H1 (cell line): ENCODE data around the gene ACYP2. TPM values are rescaled to one million over a fixed set of nuclear protein-coding genes. Genes with fewer than 3 reads are reported as not detected.

ENCODE experiments used
- CTCF ChIA-PET: fragments of 300-600 bp; sonication (Branson Sonifier 250); formaldehyde crosslinking; loops from one replicate; lab custom pipeline; 2021; ENCODE audit not compliant: partially characterized antibody; lab: Charles Lee
- POLR2A ChIA-PET: fragments of 300-600 bp; sonication (Branson Sonifier 250); formaldehyde crosslinking; loops from one replicate; lab custom pipeline; 2021; ENCODE audit warnings: inconsistent platforms; ENCODE audit not compliant: partially characterized antibody; lab: Charles Lee
- DNase-seq, 2 experiments: peaks; one replicate each; pipeline versions ENCODE4 v3.0.0 to v3.0.0-alpha.2; 2010 to 2022; ENCODE audit warnings: low spot score in 2 of 2, low read depth in 1 of 2, mixed read lengths in 1 of 2
- FAIRE-seq: peaks from 2 replicates; lab custom pipeline; 2011; peaks lifted over from hg19 to GRCh38; lab: Jason Lieb, UNC
- H2AFZ ChIP-seq: 2 replicates; pipeline ENCODE4 v1.8.1; 2012; ENCODE audit warnings: low read length, inconsistent platforms
- H2AK5ac ChIP-seq: 2 replicates; pipeline ENCODE4 v1.6.1; 2013; ENCODE audit warnings: low read depth, low read length
- H2BK120ac ChIP-seq: replicated peaks from 2 replicates; pipeline ENCODE3; 2013; ENCODE audit warnings: low read depth, low read length, inconsistent platforms
- H2BK12ac ChIP-seq: 2 replicates; pipeline ENCODE4 v1.6.1; 2013; ENCODE audit warnings: low read depth, low read length
- H2BK15ac ChIP-seq: 2 replicates; pipeline ENCODE4 v1.6.1; 2013; ENCODE audit warnings: low read length
- H2BK20ac ChIP-seq: 2 replicates; pipeline ENCODE4 v1.6.1; 2013; ENCODE audit warnings: low read length
- H2BK5ac ChIP-seq: 2 replicates; pipeline ENCODE4 v1.6.1; 2013; ENCODE audit warnings: low read depth, low read length
- H3K14ac ChIP-seq: 2 replicates; pipeline ENCODE4 v1.6.1; 2013; ENCODE audit warnings: inconsistent platforms; ENCODE audit not compliant: insufficient read length
- H3K18ac ChIP-seq: 2 replicates; pipeline ENCODE4 v1.6.1; 2013; ENCODE audit warnings: low read length; ENCODE audit errors: extremely low read depth
- H3K23ac ChIP-seq: 2 replicates; pipeline ENCODE4 v1.6.1; 2013; ENCODE audit warnings: inconsistent platforms; ENCODE audit not compliant: insufficient read length
- H3K23me2 ChIP-seq: 2 replicates; pipeline ENCODE4 v1.6.1; 2013; ENCODE audit warnings: low read depth, low read length
- H3K27ac ChIP-seq: 2 replicates; pipeline ENCODE4 v1.6.1; 2011; ENCODE audit warnings: low read depth, low read length, inconsistent platforms
- H3K27me3 ChIP-seq, 4 experiments: replicated peaks in 1 of 4; 1 replicate in 1 of 4; 2 replicates in 3 of 4; pipeline versions ENCODE4 v1.6.1 to v1.8.1; 2011 to 2013; ENCODE audit warnings: low read length in 3 of 4, mild to moderate bottlenecking in 3 of 4, inconsistent platforms in 2 of 4, mixed read lengths in 2 of 4, moderate library complexity in 1 of 4; ENCODE audit not compliant: control insufficient read depth in 3 of 4, insufficient read depth in 3 of 4; ENCODE audit errors: extremely low read depth in 1 of 4
- H3K36me3 ChIP-seq, 4 experiments: 2 replicates each; pipeline versions ENCODE4 v1.6.1 to v1.8.1; 2011 to 2013; ENCODE audit warnings: mild to moderate bottlenecking in 4 of 4, low read length in 3 of 4, moderate library complexity in 2 of 4, control low read depth in 1 of 4, inconsistent platforms in 1 of 4; ENCODE audit not compliant: insufficient read depth in 4 of 4, control insufficient read depth in 2 of 4
- H3K4ac ChIP-seq: replicated peaks from 2 replicates; pipeline ENCODE3; 2013; ENCODE audit warnings: low read length, low read depth, mixed read lengths, inconsistent platforms; ENCODE audit not compliant: insufficient read length
- H3K4me1 ChIP-seq, 4 experiments: replicated peaks in 1 of 4; 1 replicate in 1 of 4; 2 replicates in 3 of 4; pipeline versions ENCODE4 v1.6.1 to v1.8.1; 2011 to 2013; ENCODE audit warnings: low read length in 3 of 4, inconsistent platforms in 2 of 4, mixed read lengths in 1 of 4; ENCODE audit not compliant: insufficient read depth in 4 of 4, control insufficient read depth in 3 of 4
- H3K4me2 ChIP-seq, 2 experiments: 2 replicates each; pipeline versions ENCODE4 v1.6.1 to v1.8.1; 2011 to 2013; ENCODE audit warnings: low read depth in 2 of 2, low read length in 2 of 2, control low read depth in 1 of 2, inconsistent platforms in 1 of 2, mild to moderate bottlenecking in 1 of 2; ENCODE audit not compliant: insufficient read depth in 1 of 2
- H3K4me3 ChIP-seq, 4 experiments: fragments of 200-600, 300-600 bp in 1 of 4; sonication (generic), shearing (Covaris generic), sonication (Bioruptor Twin) in 1 of 4; 2 replicates each; pipeline versions ENCODE4 v1.5.1 to v1.8.1; 2011 to 2016; ENCODE audit warnings: low read length in 4 of 4, low read depth in 3 of 4, control low read depth in 2 of 4, inconsistent platforms in 2 of 4, mild to moderate bottlenecking in 2 of 4, mixed read lengths in 1 of 4, moderate library complexity in 1 of 4; ENCODE audit not compliant: insufficient read depth in 2 of 4; ENCODE audit errors: extremely low read depth in 1 of 4
- H3K56ac ChIP-seq: replicated peaks from 2 replicates; pipeline ENCODE3; 2013; ENCODE audit warnings: low read depth, mild to moderate bottlenecking, mixed read lengths, low read length, inconsistent platforms; ENCODE audit not compliant: insufficient read length
- H3K79me1 ChIP-seq: 2 replicates; pipeline ENCODE4 v1.6.1; 2013; ENCODE audit warnings: low read depth, low read length, control low read depth
- H3K79me2 ChIP-seq, 2 experiments: 2 replicates each; pipeline versions ENCODE4 v1.6.1 to v1.8.1; 2012 to 2013; ENCODE audit warnings: low read length in 2 of 2, mild to moderate bottlenecking in 2 of 2, inconsistent platforms in 1 of 2; ENCODE audit not compliant: insufficient read depth in 2 of 2, control insufficient read depth in 1 of 2
- H3K9ac ChIP-seq, 4 experiments: replicated peaks in 1 of 4; 1 replicate in 1 of 4; 2 replicates in 3 of 4; pipeline versions ENCODE4 v1.6.1 to v1.8.1; 2011 to 2013; ENCODE audit warnings: low read depth in 3 of 4, low read length in 3 of 4, control low read depth in 2 of 4, mild to moderate bottlenecking in 2 of 4, moderate library complexity in 2 of 4, inconsistent platforms in 1 of 4; ENCODE audit errors: extremely low read depth in 1 of 4
- H3K9me3 ChIP-seq, 2 experiments: 2 replicates each; pipeline versions ENCODE4 v1.6.1 to v1.8.1; 2012 to 2013; ENCODE audit warnings: mild to moderate bottlenecking in 2 of 2, moderate library complexity in 2 of 2, control low read depth in 1 of 2, inconsistent platforms in 1 of 2, low read depth in 1 of 2, low read length in 1 of 2, mixed read lengths in 1 of 2; ENCODE audit not compliant: insufficient read depth in 2 of 2
- H4K20me1 ChIP-seq, 2 experiments: replicated peaks in 1 of 2; 2 replicates each; pipeline versions ENCODE3 to v1.8.1; 2011 to 2013; ENCODE audit warnings: inconsistent platforms in 2 of 2, low read length in 2 of 2, mild to moderate bottlenecking in 1 of 2; ENCODE audit not compliant: insufficient read depth in 2 of 2, control insufficient read depth in 1 of 2
- H4K5ac ChIP-seq: 2 replicates; pipeline ENCODE4 v1.6.1; 2013; ENCODE audit warnings: low read length, low read depth, mixed read lengths, inconsistent platforms; ENCODE audit not compliant: insufficient read length
- H4K8ac ChIP-seq: 2 replicates; pipeline ENCODE4 v1.8.0; 2013; ENCODE audit warnings: mild to moderate bottlenecking, moderate library complexity, low read length, inconsistent platforms; ENCODE audit not compliant: insufficient read depth; ENCODE audit errors: extremely low read depth
- H4K91ac ChIP-seq: replicated peaks from 2 replicates; pipeline ENCODE3; 2013; ENCODE audit warnings: low read length, mixed read lengths, inconsistent platforms; ENCODE audit not compliant: insufficient read length
- CREB1 ChIP-seq: IDR thresholded peaks from 2 replicates; pipeline ENCODE4 v1.6.1; 2012; ENCODE audit warnings: inconsistent platforms
- EP300 ChIP-seq, 2 experiments: IDR thresholded peaks; 1 replicate in 1 of 2; 2 replicates in 1 of 2; pipeline ENCODE4 v1.6.1; 2011 to 2012; ENCODE audit warnings: low read depth in 2 of 2, low read length in 2 of 2, mild to moderate bottlenecking in 2 of 2, borderline replicate concordance in 1 of 2, inconsistent platforms in 1 of 2, moderate library complexity in 1 of 2
- GTF2F1 ChIP-seq: IDR thresholded peaks from 2 replicates; pipeline ENCODE4 v1.6.1; 2012; ENCODE audit warnings: low read depth, low read length, improper control_type of control experiment, borderline replicate concordance
- RNF2 ChIP-seq: fragments of 200-900, 300-1000 bp; sonication (generic); IDR thresholded peaks from 2 replicates; pipeline ENCODE4 v1.7.1; 2016; ENCODE audit warnings: borderline replicate concordance, low read depth, mild to moderate bottlenecking, antibody characterized with exemption, low read length; ENCODE audit not compliant: poor library complexity, severe bottlenecking; ENCODE audit errors: missing control alignments
- SRF ChIP-seq: IDR thresholded peaks from 2 replicates; pipeline ENCODE4 v1.6.1; 2011; ENCODE audit warnings: mild to moderate bottlenecking, low read depth, low read length, moderate library complexity
- TAF7 ChIP-seq: optimal IDR thresholded peaks from 2 replicates; pipeline ENCODE3; 2011; ENCODE audit warnings: low read depth, mild to moderate bottlenecking, inconsistent platforms, low read length, moderate library complexity, borderline replicate concordance
- WGBS, 2 experiments: shearing (Covaris generic) in 1 of 2; methylation state at CpG; one replicate each; pipeline versions ENCODE4 v1.1.6 to v1.1.7; 2013 to 2015; ENCODE audit warnings: low lambda C conversion rate in 2 of 2, mixed read lengths in 2 of 2, inconsistent platforms in 1 of 2, low coverage in 1 of 2, missing lambda C conversion rate in 1 of 2; ENCODE audit not compliant: insufficient replicate concordance in 2 of 2, insufficient coverage in 1 of 2, insufficient read length in 1 of 2; ENCODE audit errors: extremely low coverage in 1 of 2, missing lambda C conversion rate in 1 of 2; 5-methylcytosine and 5-hydroxymethylcytosine counted together
- polyA plus RNA-seq, 7 experiments: library from polyadenylated mRNA; depleted of rRNA in 3 of 7; stranded (reverse) in 5 of 7; unstranded in 2 of 7; fragments of >200 nt in 5 of 7; fragments of 200-250 nt in 2 of 7; gene quantifications; 1 replicate in 5 of 7; 2 replicates in 1 of 7; 4 replicates in 1 of 7; pipeline versions ENCODE4 v1.2.1 to v1.2.3, GENCODE V29; 2011 to 2013; ENCODE audit warnings: missing spikeins in 2 of 7, mixed read lengths in 2 of 7
- total RNA-seq: library from RNA; stranded (reverse); fragmentation: NEBNext Ultra II Directional; extraction: Animal tissue kit (Norgen Biotek cat#: 25700); gene quantifications from 2 replicates; pipeline ENCODE4 v1.2.1, GENCODE V29; 2021
- TF ChIP-seq, protein P1 (sequence below): IDR thresholded peaks from 2 replicates; pipeline ENCODE4 v1.6.1; 2012; ENCODE audit warnings: inconsistent platforms

Gene ACYP2
- total and polyA plus RNA-seq, 2 of the 8 experiments (the other 6 are each of a cell fraction or from before 2014, with no cell fraction given) = 3.4 to 4.4 TPM

DNA sequence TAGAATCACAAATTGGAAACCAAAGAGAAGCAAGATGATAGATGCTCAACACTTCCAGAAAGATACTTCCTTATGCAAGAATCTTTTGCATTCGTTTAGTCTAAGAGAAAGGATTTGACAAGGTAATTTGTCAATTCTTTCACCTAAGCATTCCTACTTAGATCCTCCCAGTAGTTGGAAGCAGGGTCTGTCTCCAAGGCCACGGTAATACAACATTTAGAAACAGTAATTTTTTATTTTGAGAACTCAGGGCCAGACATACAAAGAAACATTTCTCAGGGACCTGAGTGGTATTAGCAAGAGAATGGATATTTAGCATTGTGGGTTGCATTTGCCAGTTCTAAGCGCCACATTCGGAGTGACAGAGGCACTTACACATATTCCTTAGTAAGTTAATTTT lies 68.6 kb downstream of the ACYP2 start:
- ChIA-PET CTCF (no interaction called here), POLR2A (no interaction called here)
- H3K27me3 ChIP-seq = no peaks in the 10 kb centered on the region

More for the DNA sequence above, 68.6 kb downstream of the ACYP2 start:
- Histone ChIP-seq H3K4me1 (no peaks in the 10 kb centered on the region), H3K4ac (no peak overlapping the region), H3K4me2 (no peak overlapping the region), H3K79me1 (no peaks in the 10 kb centered on the region), H3K23ac (no peak overlapping the region), H4K8ac (no peak overlapping the region), H2BK120ac (no peak overlapping the region), H4K20me1 (no peaks in the 10 kb centered on the region)
- TF ChIP-seq SRF (no peak), RNF2 (no peak), GTF2F1 (no peak), CREB1 (no peak), TAF7 (no peak), EP300 (IDR thresholded peaks at IDR 0.05; ENCODE audit: borderline replicate concordance in 1 of 2, low read depth in 2 of 2, low read length in 2 of 2) (no peak)
- TF ChIP-seq, protein P1, sequence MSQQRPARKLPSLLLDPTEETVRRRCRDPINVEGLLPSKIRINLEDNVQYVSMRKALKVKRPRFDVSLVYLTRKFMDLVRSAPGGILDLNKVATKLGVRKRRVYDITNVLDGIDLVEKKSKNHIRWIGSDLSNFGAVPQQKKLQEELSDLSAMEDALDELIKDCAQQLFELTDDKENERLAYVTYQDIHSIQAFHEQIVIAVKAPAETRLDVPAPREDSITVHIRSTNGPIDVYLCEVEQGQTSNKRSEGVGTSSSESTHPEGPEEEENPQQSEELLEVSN = no peak
- TF ChIP-seq, all 59 proteins: peak for 0
- Histone ChIP-seq H2AFZ (no peak overlapping the region), H2BK5ac (no peak overlapping the region), H2AK5ac (no peak overlapping the region), H2BK12ac (no peak overlapping the region), H3K23me2 (no peaks in the 10 kb centered on the region), H2BK20ac (no peak overlapping the region), H3K27ac (no peak overlapping the region), H3K79me2 (no peaks in the 10 kb centered on the region), H3K14ac (no peak overlapping the region), H3K9me3 (no peaks in the 10 kb centered on the region), H3K4me3 (no peak overlapping the region), H4K5ac (no peak overlapping the region), H4K91ac (no peak overlapping the region), H3K36me3 (no peaks in the 10 kb centered on the region), H2BK15ac (no peak overlapping the region), H3K18ac (no peak overlapping the region), H3K9ac (no peak overlapping the region), H3K56ac (no peak overlapping the region)
- WGBS, 2 experiments = 83% methylated on average over 4 of the region's 4 CpGs; no CpG with 5 or more reads in 1 of the 2 experiments
- FAIRE-seq (no peak), DNase-seq (no peak)
